GM12874 (cell line): ENCODE measurements around the gene MCM7.

Experiments
- CTCF ChIP-seq: IDR thresholded peaks from 2 replicates; pipeline ENCODE4 v1.5.1; 2011; ENCODE audit warnings: low read depth, mild to moderate bottlenecking, control low read depth, low read length, moderate library complexity; ENCODE audit not compliant: insufficient read depth

The MCM7 gene

GRCh38 chr7:100061518-100062193, 39.5 kb downstream of the MCM7 start:
- TF ChIP-seq CTCF: no peak

DNA sequence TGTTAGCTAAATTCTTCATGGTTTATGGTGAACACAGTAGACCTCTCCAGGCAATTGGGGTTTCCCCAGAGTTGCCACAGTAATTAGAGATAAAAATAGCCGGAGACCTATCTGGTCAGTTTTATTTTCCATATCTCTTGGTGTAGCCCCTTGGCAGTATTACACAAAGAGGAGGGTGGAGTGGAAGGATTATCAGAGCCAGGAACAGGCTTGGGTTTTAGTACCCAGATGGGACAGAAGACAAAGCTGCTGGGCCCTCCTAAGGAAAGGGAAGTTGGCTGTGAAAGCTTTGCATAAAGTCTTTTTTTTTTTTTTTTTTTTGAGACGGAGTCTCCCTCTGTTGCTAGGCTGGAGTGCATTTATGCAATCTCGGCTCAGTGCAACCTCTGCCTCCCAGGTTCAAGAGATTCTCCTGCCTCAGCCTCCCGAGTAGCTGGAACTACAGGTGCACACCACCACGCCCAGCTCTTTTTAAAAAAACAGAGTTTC, 41.9 kb downstream of the MCM7 start:
- TF ChIP-seq CTCF: no peak

GRCh38 chr7:100057006-100057405, 44.2 kb downstream of the MCM7 start:
- TF ChIP-seq CTCF: no peak

DNA sequence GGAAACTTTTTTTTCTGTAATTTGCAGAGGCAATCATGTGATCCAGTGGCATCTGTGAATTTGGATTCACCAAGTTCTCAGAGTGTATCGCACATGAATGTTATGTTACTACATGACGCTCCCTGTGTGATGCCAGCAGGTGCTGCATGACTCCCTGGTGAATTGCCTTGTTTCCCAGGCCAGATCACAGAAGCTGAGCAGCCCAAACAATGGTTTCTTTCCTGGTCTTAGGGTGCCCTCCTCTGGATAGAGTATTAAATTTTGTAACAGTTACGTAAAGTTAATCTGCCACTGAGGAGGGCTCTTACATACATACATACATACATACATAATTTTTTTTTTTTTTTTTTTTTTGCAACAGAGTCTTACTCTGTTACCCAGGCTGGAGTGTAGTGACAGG, 48.0 kb downstream of the MCM7 start:
- TF ChIP-seq CTCF: peak; percentile 14; the same call in 1 of the 2 replicates

DNA sequence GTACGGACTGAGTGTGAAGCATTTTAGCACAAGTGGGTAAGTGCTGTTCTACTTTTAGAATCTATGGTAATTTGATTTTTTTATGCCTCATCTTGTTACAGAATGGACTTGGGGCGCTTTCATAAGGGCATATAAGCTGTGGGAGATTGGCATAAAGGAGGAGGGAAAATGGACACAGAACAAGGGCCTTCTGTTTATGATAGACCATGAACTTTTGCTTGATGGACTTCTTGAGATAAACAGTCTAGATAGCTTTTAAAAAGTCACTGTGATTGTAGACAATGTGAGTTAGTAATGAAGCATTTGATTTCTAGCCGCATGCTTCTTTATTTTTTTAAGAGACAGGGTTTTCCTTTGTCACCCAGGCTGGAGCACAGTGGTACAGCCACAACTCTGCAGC, 49.6 kb downstream of the MCM7 start:
- TF ChIP-seq CTCF: no peak

DNA sequence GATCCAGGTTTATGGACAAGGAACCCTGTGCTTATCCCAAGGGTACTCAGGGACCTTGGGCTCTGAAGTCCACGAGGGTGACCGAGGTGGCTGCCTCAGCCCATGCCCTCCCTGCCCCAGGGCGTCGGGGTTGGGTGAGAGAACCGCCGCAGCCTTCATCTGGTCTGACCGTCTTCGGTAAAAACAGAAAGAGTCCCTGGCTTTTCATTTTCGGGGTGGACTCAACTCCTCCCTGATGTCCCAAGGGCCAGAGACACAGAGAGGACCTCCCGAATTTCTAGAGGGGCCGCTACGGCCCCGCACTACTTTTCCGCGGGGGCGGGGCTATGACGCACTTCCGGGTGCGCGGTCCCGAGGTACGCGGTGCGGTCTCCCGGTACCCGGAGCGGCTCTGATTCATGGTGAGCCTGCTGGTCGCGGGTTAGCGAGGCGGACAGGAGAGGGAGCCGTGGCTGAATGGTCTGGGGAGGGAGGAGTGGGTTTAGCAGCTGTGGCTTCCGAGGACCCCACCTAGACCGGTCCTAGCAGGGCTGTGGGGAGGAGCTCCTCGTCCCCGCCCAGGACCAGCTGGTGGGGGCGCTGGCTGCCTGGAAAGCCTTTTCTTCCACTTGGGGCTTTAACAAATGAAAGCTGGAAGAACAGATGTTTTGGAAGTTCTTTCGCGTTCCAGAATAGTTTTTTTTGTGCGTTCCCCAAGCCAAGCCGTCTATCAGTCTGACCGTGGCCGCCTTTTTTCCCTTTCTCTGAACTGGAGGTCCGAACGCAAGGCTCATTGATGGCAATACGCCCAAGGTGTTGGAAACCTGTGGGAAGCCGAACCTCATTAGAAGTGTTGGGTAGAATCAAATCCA, 51.5 kb downstream of the MCM7 start, which contains the start of gene ZSCAN21:
TSS of gene ZSCAN21 (plus strand) at position 334 of the 851 bp plus-strand sequence. CDS start 7,233 bp downstream, outside the sequence.
- peak; percentile 23; the same call in 1 of the 2 replicates for TF ChIP-seq CTCF

DNA sequence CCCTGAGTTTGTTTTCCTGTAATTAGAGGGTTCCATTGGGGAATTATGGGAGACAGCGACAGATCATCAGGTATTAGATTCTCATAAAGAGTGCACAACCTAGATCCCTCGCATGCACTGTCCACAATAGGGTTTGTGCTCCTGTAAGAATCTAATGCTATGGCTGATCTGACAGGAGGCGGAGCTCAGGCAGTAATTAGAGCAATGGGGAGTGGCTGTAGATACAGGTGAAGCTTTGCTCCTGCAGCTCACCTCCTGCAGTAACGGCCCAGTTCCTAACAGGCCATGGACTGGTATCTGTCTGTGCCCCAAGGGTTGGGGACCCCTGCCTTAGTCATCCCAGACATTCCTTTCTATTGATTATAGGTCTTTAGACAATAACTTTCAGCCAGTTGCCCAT, 52.5 kb downstream of the MCM7 start:
- TF ChIP-seq CTCF: no peak
